Osteocyte (in vitro differentiated cells): Measurements from ENCODE around the gene HOGA1. TPM values are rescaled to one million over a fixed set of nuclear protein-coding genes. Genes with fewer than 3 reads are reported as not detected.

Source experiments
- DNase-seq: peaks from one replicate; pipeline ENCODE4 v3.0.0; 2021; ENCODE audit warnings: mixed read lengths; ENCODE audit not compliant: unreplicated experiment; ENCODE audit errors: extremely low spot score
- H3K27ac Mint-ChIP-seq: one replicate; pipeline ENCODE4 v1.8.0; 2021; ENCODE audit warnings: mild to moderate bottlenecking, mixed read lengths; ENCODE audit not compliant: unreplicated experiment
- H3K27me3 Mint-ChIP-seq: one replicate; pipeline ENCODE4 v1.8.0; 2021; ENCODE audit warnings: mixed read lengths; ENCODE audit not compliant: unreplicated experiment
- H3K36me3 Mint-ChIP-seq: one replicate; pipeline ENCODE4 v1.8.0; 2021; ENCODE audit warnings: mixed read lengths; ENCODE audit not compliant: unreplicated experiment
- H3K4me1 Mint-ChIP-seq: one replicate; pipeline ENCODE4 v1.8.0; 2021; ENCODE audit warnings: mixed read lengths; ENCODE audit not compliant: unreplicated experiment
- H3K4me3 Mint-ChIP-seq: one replicate; pipeline ENCODE4 v1.8.0; 2021; ENCODE audit warnings: mild to moderate bottlenecking, moderate library complexity, mixed read lengths; ENCODE audit not compliant: unreplicated experiment
- H3K9me3 Mint-ChIP-seq: one replicate; pipeline ENCODE4 v1.8.0; 2021; ENCODE audit warnings: mixed read lengths; ENCODE audit not compliant: unreplicated experiment
- total RNA-seq: library from RNA; stranded (reverse); gene quantifications from 2 replicates; pipeline ENCODE4 v1.2.1, GENCODE V29; 2021
- TF ChIP-seq, protein P1 (sequence below): fragments of 200-600 bp; sonication (generic); IDR thresholded peaks from 2 replicates; pipeline ENCODE4 v1.5.0; 2021; ENCODE audit warnings: antibody characterized with exemption, mild to moderate bottlenecking, moderate library complexity

The HOGA1 gene
- total RNA-seq, 1 donor from 2014 or later: not detected

DNA sequence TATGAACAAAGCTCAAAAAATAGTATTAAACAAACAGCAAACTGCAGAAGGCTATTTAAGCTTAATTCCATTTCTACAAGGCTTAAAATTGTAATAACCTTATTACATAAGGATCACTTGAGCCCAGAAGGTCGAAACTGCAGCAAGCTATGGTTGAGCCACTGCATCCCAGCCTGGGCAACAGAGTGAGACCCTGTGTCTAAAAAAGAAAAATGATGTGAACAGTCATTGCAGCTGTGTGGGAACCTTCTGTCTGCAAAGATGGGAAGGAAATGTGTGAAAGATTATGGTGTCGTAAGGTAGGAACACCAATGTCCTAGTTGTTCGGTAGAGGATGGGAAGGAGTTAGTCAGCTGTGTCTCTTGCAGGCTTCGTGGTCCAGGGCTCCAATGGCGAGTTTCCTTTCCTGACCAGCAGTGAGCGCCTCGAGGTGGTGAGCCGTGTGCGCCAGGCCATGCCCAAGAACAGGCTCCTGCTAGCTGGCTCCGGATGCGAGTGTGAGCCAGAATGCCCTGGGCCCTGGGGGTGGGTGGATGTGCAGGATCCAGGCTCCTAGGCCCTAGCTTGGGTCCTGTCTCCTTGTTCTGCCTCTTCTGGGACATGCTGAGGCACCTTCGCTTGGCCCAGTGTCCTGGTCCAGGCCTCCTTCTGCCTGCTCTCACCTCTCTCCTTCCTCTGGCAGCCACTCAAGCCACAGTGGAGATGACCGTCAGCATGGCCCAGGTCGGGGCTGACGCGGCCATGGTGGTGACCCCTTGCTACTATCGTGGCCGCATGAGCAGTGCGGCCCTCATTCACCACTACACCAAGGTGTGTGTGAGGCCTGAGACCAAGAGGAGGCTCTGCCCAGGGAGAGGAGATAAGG lies 14.4 kb downstream of the HOGA1 start:
- no peaks in the 10 kb centered on the region for H3K27me3 Mint-ChIP-seq
- DNase-seq: no peak
- H3K36me3 Mint-ChIP-seq: no peaks in the 10 kb centered on the region
- H3K4me3 Mint-ChIP-seq: no peak overlapping the region
- H3K27ac Mint-ChIP-seq: no peak overlapping the region
- TF ChIP-seq, protein P1, sequence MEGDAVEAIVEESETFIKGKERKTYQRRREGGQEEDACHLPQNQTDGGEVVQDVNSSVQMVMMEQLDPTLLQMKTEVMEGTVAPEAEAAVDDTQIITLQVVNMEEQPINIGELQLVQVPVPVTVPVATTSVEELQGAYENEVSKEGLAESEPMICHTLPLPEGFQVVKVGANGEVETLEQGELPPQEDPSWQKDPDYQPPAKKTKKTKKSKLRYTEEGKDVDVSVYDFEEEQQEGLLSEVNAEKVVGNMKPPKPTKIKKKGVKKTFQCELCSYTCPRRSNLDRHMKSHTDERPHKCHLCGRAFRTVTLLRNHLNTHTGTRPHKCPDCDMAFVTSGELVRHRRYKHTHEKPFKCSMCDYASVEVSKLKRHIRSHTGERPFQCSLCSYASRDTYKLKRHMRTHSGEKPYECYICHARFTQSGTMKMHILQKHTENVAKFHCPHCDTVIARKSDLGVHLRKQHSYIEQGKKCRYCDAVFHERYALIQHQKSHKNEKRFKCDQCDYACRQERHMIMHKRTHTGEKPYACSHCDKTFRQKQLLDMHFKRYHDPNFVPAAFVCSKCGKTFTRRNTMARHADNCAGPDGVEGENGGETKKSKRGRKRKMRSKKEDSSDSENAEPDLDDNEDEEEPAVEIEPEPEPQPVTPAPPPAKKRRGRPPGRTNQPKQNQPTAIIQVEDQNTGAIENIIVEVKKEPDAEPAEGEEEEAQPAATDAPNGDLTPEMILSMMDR: no peak
- peaks cover 32% of the 10 kb centered on the region for H3K4me1 Mint-ChIP-seq
- H3K9me3 Mint-ChIP-seq: no peaks in the 10 kb centered on the region

DNA sequence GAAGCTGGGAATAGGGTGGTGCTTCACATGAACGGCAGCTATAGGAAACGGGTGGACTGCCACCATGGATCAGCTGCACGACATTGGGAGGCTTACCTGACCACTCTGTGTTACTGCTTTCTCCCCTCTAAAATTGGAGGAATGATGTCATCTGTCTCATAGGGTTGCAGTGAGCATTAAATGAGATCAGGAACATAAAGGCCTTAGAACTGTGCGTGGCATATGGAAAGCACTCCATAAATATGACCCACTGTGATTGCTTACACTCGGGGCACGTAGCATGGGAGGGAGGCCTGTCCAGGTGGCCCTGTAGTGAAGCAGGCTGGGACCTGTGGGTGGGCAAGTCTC lies 15.1 kb downstream of the HOGA1 start:
- Mint-ChIP-seq H3K27ac (no peak overlapping the region), H3K4me3 (no peak overlapping the region), H3K36me3 (no peaks in the 10 kb centered on the region), H3K27me3 (no peaks in the 10 kb centered on the region), H3K9me3 (no peaks in the 10 kb centered on the region), H3K4me1 (peaks cover 32% of the 10 kb centered on the region)
- no peak for DNase-seq
- TF ChIP-seq, protein P1: no peak

DNA sequence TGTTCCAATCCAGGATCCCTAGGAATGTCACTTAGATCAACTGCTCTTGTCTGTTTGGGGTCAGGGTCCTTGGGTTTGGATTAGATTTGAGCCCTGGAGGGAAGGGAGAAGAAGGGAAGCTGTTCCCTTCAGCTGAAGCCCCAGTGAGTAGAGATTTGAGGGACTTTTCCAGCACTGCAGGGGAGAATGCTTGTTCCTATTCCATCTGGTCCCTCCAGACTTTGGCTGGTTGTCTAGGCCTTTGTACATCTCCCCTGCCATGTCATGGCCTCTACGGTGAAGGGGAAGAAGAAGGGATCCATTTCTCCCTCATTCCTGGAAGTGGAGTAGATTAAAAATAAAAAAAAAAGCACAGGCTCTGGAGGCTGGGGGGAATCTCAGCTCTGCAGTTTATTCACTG lies 16.4 kb downstream of the HOGA1 start:
- H3K36me3 Mint-ChIP-seq: no peaks in the 10 kb centered on the region
- TF ChIP-seq, protein P1: no peak
- no peaks in the 10 kb centered on the region for H3K9me3 Mint-ChIP-seq
- no peaks in the 10 kb centered on the region for H3K27me3 Mint-ChIP-seq
- H3K4me3 Mint-ChIP-seq: no peak overlapping the region
- DNase-seq: no peak
- H3K4me1 Mint-ChIP-seq: peaks cover 25% of the 10 kb centered on the region
- H3K27ac Mint-ChIP-seq: no peak overlapping the region

DNA sequence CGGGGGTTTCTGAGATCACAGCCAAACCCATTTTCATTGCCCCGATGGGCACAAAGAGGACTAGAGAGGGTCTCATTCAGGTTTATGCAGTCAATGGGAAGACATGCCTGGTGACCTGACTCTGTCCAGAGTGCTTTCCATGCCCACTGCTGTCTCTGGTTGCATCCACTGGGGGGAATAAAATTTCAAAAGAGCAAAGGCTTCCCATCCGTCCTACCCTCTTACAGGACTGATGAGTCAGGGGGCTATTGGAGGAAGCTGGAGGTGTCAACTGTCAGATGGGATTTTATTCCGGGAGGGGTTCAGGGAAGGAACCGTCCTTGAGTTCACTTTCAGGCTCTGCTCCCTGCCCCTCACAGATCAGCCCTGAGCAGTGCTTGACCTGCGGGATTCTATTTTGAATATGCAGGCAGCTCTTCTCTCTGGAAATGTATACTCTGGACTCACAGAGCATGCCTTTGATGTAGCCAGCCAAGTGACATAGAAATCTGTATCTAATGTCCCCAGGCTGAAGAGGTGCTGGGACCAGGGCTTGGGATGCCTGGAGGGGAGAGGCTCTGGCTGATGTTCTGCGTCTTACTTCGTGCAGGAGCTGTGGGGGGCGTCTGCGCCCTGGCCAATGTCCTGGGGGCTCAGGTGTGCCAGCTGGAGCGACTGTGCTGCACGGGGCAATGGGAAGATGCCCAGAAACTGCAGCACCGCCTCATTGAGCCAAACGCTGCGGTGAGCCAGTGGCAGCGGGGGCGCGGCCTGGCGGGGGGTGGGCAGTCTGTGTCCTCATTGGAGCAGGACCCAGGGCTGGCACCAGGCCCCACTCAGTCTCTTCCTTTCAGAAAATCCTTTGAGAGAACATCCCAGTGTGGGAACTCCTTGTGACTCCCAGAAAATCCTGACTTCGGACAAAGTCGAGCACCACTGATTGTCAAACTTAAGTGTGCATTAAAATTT lies 17.4 kb downstream of the HOGA1 start:
- Mint-ChIP-seq H3K4me3 (no peak overlapping the region), H3K4me1 (peaks cover 16% of the 10 kb centered on the region), H3K27ac (no peak overlapping the region), H3K36me3 (no peaks in the 10 kb centered on the region), H3K27me3 (no peaks in the 10 kb centered on the region), H3K9me3 (no peaks in the 10 kb centered on the region)
- DNase-seq: no peak
- TF ChIP-seq, protein P1: no peak

DNA sequence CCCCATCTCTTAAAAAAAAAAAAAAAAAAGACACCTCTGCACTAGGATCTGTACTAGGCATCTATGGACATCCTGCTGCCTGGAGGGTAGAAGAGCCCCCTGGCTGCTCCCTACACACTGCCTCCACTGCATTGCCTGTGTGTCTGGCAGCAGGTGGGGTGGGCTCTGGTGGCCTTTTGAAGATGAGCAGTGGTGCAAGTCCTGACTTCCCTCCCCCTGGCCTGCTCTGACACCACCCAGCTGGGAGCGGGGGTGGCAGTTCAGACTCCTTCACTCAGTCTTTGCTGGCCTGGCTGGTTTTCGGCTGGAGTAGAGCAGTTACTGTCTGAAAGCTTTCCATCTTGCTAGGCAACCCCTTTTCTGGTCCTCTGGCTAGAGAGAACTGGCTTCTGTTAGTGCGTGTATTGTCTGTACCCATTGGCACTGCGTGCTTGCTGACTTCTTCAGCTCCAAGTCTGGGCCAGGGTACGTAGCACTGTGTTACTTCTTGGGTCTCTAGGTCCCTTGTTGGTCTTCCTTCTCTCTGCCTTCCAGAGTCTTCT lies 23.0 kb downstream of the HOGA1 start:
- no peaks in the 10 kb centered on the region for H3K9me3 Mint-ChIP-seq
- no peak overlapping the region for H3K4me3 Mint-ChIP-seq
- H3K27ac Mint-ChIP-seq: no peak overlapping the region
- H3K36me3 Mint-ChIP-seq: no peaks in the 10 kb centered on the region
- no peaks in the 10 kb centered on the region for H3K27me3 Mint-ChIP-seq
- TF ChIP-seq, protein P1: no peak
- no peak for DNase-seq
- H3K4me1 Mint-ChIP-seq: peaks cover 15% of the 10 kb centered on the region
